ENCODE data around the gene LTA. TPM values are rescaled to one million over a fixed set of nuclear protein-coding genes. Genes with fewer than 3 reads are reported as not detected.

Gene LTA
- polyA plus RNA-seq, 1 donor from 2014 or later, result not detected

GRCh38 chr6:31575952-31576685 lies 4.0 kb downstream of the LTA start:
- no peaks in the 10 kb centered on the region for H3K36me3 ChIP-seq (ENCODE audit: insufficient read depth, low read length)
- H4K20me1 ChIP-seq (ENCODE audit: insufficient read depth), result no peaks in the 10 kb centered on the region
- no peak overlapping the region for H3K27ac ChIP-seq (ENCODE audit: low read length)
- peaks cover 4% of the 10 kb centered on the region for H3K27me3 ChIP-seq (ENCODE audit: insufficient read depth, low read depth, low read length)
- TF ChIP-seq REST (IDR thresholded peaks at IDR 0.05; ENCODE audit: borderline replicate concordance) (no peak), POLR2AphosphoS5 (IDR thresholded peaks at IDR 0.05) (no peak), EP300 (conservative IDR thresholded peaks at IDR 0.05; ENCODE audit: poor library complexity, severe bottlenecking) (no peak)
- no peak overlapping the region for H2AFZ ChIP-seq (ENCODE audit: low read depth, low read length)
- H3F3A ChIP-seq (ENCODE audit: insufficient read depth, low read length, poor library complexity, severe bottlenecking), result no peaks in the 10 kb centered on the region
- no peak overlapping the region for H3K4me2 ChIP-seq (ENCODE audit: low read length)
- H3K4me3 ChIP-seq (ENCODE audit: low read length), result no peak overlapping the region
- H3K9me2 ChIP-seq (ENCODE audit: insufficient read depth, low read length), result no peaks in the 10 kb centered on the region
- H3K9ac ChIP-seq (ENCODE audit: low read length), result no peak overlapping the region
- no peaks in the 10 kb centered on the region for H3K79me2 ChIP-seq (replicated peaks; ENCODE audit: insufficient read depth, low read length)
- no peaks in the 10 kb centered on the region for H3K9me3 ChIP-seq (ENCODE audit: low read length)

GRCh38 chr6:31576897-31577578 lies 4.9 kb downstream of the LTA start:
- Histone ChIP-seq H3K36me3 (ENCODE audit: insufficient read depth, low read length) (no peaks in the 10 kb centered on the region), H3K9ac (ENCODE audit: low read length) (no peak overlapping the region), H3K79me2 (replicated peaks; ENCODE audit: insufficient read depth, low read length) (no peaks in the 10 kb centered on the region), H4K20me1 (ENCODE audit: insufficient read depth) (no peaks in the 10 kb centered on the region), H3K27me3 (ENCODE audit: insufficient read depth, low read depth, low read length) (peaks cover 12% of the 10 kb centered on the region), H3K9me2 (ENCODE audit: insufficient read depth, low read length) (no peaks in the 10 kb centered on the region), H3K4me3 (ENCODE audit: low read length) (no peak overlapping the region), H3F3A (ENCODE audit: insufficient read depth, low read length, poor library complexity, severe bottlenecking) (no peaks in the 10 kb centered on the region), H2AFZ (ENCODE audit: low read depth, low read length) (no peak overlapping the region), H3K4me2 (ENCODE audit: low read length) (no peak overlapping the region), H3K27ac (ENCODE audit: low read length) (no peak overlapping the region), H3K9me3 (ENCODE audit: low read length) (no peaks in the 10 kb centered on the region)
- no peak for TF ChIP-seq MXI1 (conservative IDR thresholded peaks at IDR 0.05; ENCODE audit: poor library complexity, severe bottlenecking)
- no peak for TF ChIP-seq TAF1 (IDR thresholded peaks at IDR 0.05; ENCODE audit: low read depth)
- TF ChIP-seq EZH2 (IDR thresholded peaks at IDR 0.05; ENCODE audit: borderline replicate concordance, insufficient read depth, low read length, poor library complexity, severe bottlenecking), result no peak
- no peak for TF ChIP-seq REST (IDR thresholded peaks at IDR 0.05; ENCODE audit: borderline replicate concordance)
- no peak for TF ChIP-seq RAD21 (conservative IDR thresholded peaks at IDR 0.05)
- TF ChIP-seq SMC3 (conservative IDR thresholded peaks at IDR 0.05; ENCODE audit: poor library complexity), result no peak
- TF ChIP-seq EP300 (conservative IDR thresholded peaks at IDR 0.05; ENCODE audit: poor library complexity, severe bottlenecking), result no peak
- no peak for TF ChIP-seq POLR2AphosphoS5 (IDR thresholded peaks at IDR 0.05)
- TF ChIP-seq CTCF (IDR thresholded peaks at IDR 0.05; ENCODE audit: poor library complexity, severe bottlenecking), result no peak

Data from neural cell (in vitro differentiated cells).